HFFc6 (cell line): ENCODE results near the gene ARHGAP27. TPM values are rescaled to one million over a fixed set of nuclear protein-coding genes. Genes with fewer than 3 reads are reported as not detected.
A peak's percentile ranks its signal among the peaks of the same experiment; 100 is the strongest.

Source experiments
- DNase-seq: peaks from one replicate; pipeline ENCODE4 v3.0.0-alpha.2; 2018
- H3K27ac Mint-ChIP-seq: 2 replicates; pipeline ENCODE4 v1.8.0; 2020; ENCODE audit warnings: mild to moderate bottlenecking, mixed read lengths
- H3K27me3 Mint-ChIP-seq: 2 replicates; pipeline ENCODE4 v1.8.0; 2021; ENCODE audit warnings: mild to moderate bottlenecking, moderate library complexity, mixed read lengths; ENCODE audit not compliant: insufficient read depth
- H3K36me3 Mint-ChIP-seq: 2 replicates; pipeline ENCODE4 v1.8.0; 2021; ENCODE audit warnings: low read depth, mixed read lengths
- H3K4me1 Mint-ChIP-seq: 2 replicates; pipeline ENCODE4 v1.8.0; 2020; ENCODE audit warnings: low read depth, mixed read lengths
- H3K4me3 Mint-ChIP-seq: 2 replicates; pipeline ENCODE4 v1.8.0; 2020; ENCODE audit warnings: mild to moderate bottlenecking, moderate library complexity, mixed read lengths
- H3K9me3 Mint-ChIP-seq: 2 replicates; pipeline ENCODE4 v1.8.0; 2020; ENCODE audit warnings: mild to moderate bottlenecking, mixed read lengths
- total RNA-seq, 6 experiments: library from RNA; stranded (reverse); fragmentation: NEBNext Ultra II Directional; extraction: Animal tissue kit (Norgen Biotek cat#: 25700); gene quantifications; 2 replicates in 1 of 6; 3 replicates in 5 of 6; pipeline ENCODE4 v1.2.3, GENCODE V29; 2021
- TF ChIP-seq, protein P1 (sequence below): fragments of 200-600 bp; sonication (generic); IDR thresholded peaks from 2 replicates; pipeline ENCODE4 v1.5.0; 2021; ENCODE audit warnings: antibody characterized with exemption, mild to moderate bottlenecking

Gene ARHGAP27
- total RNA-seq, 6 experiments from 2014 or later = 1.8 to 3.8 (median 2.7) TPM

DNA sequence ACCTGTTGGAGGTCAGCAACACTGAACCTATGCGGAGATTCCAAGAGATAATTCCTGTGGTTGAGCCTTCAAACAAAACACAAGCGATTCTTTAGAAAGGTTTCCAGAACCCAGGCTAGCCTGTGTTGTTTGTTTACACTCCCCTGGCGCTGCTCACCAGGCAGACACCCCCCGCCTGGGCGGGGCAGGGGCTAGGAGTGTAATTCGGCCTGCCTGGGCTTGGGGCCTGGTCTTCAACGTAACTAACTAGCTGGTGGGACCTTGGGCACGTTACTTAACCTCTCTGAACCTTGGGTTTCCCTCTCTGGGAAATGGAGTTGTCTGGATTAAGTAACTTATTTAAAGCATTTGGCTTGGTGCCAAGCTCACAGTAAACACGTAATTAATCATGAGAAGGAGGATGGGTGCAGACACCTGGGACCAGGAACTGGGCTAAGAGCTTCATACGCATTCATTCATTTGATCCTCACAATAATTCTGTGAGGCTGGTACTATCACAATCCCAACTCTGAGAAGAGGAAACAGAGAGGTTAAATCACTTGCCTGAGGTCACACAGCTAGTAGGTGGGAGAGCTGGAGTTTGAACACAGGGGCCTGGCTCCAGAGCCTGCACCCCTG, 7.6 kb upstream of the ARHGAP27 start:
- TF ChIP-seq, protein P1, sequence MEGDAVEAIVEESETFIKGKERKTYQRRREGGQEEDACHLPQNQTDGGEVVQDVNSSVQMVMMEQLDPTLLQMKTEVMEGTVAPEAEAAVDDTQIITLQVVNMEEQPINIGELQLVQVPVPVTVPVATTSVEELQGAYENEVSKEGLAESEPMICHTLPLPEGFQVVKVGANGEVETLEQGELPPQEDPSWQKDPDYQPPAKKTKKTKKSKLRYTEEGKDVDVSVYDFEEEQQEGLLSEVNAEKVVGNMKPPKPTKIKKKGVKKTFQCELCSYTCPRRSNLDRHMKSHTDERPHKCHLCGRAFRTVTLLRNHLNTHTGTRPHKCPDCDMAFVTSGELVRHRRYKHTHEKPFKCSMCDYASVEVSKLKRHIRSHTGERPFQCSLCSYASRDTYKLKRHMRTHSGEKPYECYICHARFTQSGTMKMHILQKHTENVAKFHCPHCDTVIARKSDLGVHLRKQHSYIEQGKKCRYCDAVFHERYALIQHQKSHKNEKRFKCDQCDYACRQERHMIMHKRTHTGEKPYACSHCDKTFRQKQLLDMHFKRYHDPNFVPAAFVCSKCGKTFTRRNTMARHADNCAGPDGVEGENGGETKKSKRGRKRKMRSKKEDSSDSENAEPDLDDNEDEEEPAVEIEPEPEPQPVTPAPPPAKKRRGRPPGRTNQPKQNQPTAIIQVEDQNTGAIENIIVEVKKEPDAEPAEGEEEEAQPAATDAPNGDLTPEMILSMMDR = no peak
- H3K27me3 Mint-ChIP-seq = no peaks in the 10 kb centered on the region
- H3K36me3 Mint-ChIP-seq = 0 out of 2 replicates have a peak, but pooled peaks cover 4% of the 10 kb centered on the region
- DNase-seq = no peak
- H3K4me3 Mint-ChIP-seq = no peak overlapping the region
- no peak overlapping the region for H3K27ac Mint-ChIP-seq
- H3K9me3 Mint-ChIP-seq = no peaks in the 10 kb centered on the region
- no peaks in the 10 kb centered on the region for H3K4me1 Mint-ChIP-seq

DNA sequence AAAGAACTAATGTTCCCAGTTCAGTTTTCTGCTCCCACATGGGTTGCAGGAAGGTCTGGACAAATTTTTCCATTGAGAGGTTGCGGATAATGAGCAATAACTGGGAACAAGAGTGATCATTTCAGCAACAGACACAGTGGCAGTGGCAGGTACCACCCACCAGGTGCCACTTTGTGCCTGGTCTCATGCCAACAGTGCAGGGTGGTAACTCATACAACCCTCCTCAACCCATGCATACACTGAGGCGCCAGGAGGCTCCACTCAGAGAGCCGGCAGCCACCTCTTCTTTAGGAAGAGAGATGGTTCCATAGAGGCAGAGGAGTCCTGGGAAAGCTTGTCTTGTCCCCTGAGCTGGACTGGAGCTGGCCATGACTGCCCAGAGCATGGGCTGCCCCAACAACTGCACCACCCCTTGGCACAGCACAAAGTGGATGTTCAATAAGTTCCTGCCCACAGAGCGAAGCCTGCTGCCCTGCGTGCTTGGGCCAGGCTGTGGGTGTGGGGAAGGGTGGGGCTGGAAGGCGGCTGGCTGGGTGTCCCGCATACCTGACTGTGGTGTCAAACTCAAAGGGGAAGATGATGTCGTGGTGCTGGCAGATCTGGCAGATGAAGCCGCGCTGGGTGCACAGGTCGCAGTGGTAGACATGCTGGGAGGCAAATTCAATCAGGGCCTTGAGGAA, 6.4 kb upstream of the ARHGAP27 start:
- H3K27me3 Mint-ChIP-seq = peaks cover 2% of the 10 kb centered on the region; the same call in 1 of the 2 replicates
- no peaks in the 10 kb centered on the region for H3K4me1 Mint-ChIP-seq
- no peak overlapping the region for H3K4me3 Mint-ChIP-seq
- H3K9me3 Mint-ChIP-seq = no peaks in the 10 kb centered on the region
- no peak overlapping the region for H3K27ac Mint-ChIP-seq
- no peaks in the 10 kb centered on the region for H3K36me3 Mint-ChIP-seq
- TF ChIP-seq, protein P1 = 0 out of 2 replicates have a peak, but pooled peaks have one; percentile 15
- DNase-seq = no peak

DNA sequence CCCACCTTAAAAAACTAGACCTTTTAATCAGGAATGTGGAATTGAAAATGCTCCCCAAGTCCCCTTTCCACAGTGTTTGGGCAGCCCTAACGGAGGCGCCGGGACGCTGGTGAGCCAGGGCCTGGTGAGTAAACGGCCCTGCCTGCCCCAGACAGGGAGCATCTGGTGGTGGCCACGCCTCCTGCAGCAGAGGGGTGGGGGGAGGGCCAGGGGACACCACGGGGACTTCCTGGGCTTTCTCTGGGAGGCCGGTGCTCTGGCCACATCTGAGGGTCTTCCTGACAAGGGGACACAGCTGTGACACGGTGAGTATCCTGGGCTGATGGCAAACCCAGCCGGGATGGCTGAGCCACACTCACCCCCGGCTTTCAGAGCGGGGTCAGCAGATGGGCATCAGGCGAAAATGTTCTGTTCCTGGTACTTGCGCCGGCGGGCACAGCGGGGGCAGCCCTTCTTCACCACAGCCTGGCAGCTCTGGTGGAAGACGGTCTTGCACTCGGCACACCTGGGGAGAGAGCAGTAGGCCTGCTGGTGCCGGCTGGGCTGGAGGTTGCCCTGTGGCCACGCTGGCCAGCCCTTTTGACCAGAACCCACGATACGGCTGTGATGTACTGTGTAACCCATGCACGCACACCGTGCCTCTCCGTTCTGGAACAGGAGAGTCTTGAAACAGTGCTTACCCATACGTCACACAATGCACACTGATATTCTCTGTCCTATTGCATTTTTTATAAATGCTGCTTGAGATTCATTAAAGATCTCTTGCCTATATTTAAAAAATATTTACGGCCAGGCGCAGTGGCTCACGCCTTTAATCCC, 5.0 kb upstream of the ARHGAP27 start:
- Mint-ChIP-seq H3K9me3 (no peaks in the 10 kb centered on the region), H3K36me3 (no peaks in the 10 kb centered on the region), H3K27me3 (peaks cover 4% of the 10 kb centered on the region), H3K4me1 (no peaks in the 10 kb centered on the region), H3K4me3 (no peak overlapping the region), H3K27ac (no peak overlapping the region)
- no peak for DNase-seq
- TF ChIP-seq, protein P1 = no peak

DNA sequence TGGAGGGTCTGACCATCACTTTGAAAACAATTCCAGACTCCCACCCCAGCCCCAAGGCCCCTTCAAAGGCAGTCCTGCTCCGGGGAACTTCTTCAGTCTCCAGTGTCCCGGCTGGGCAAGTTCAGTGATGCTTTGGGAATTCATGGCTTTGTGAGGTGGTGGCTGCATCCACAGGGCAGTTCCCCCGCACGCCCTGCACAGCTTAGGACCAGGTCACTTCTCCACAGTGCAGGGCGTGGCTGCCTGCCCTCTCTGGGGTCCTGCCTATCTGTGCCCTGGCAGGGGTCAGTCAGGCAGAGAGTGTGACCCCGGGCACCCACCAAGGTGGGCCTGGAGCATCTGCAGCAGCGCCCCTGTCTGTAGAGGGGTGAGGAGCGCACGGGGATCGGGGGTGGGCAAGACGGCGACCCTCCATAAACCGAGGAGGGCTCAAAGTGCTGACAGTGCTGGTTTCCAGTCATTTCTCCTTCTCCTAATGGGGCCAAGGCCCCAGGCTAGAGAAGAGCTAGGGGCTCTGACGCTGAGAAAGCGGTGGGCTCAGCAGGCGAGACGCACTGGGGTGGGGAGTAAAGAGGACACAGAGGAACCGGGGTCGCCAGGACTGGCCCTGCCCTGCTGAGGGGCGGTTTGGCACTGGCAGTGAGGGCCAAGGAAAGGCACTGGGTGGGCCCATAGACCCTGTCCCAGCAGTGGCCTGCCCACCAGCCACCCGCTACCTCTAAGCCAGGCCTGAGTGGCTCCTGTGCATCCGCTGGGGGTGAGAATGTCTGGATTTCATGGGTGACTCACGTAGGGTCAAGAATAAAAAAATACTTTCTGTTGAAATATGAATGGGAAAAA, 4.2 kb upstream of the ARHGAP27 start:
- no peaks in the 10 kb centered on the region for H3K9me3 Mint-ChIP-seq
- no peak for DNase-seq
- TF ChIP-seq, protein P1 = no peak
- H3K27me3 Mint-ChIP-seq = peaks cover 4% of the 10 kb centered on the region
- H3K4me1 Mint-ChIP-seq = no peaks in the 10 kb centered on the region
- H3K36me3 Mint-ChIP-seq = no peaks in the 10 kb centered on the region
- H3K4me3 Mint-ChIP-seq = no peak overlapping the region
- no peak overlapping the region for H3K27ac Mint-ChIP-seq

DNA sequence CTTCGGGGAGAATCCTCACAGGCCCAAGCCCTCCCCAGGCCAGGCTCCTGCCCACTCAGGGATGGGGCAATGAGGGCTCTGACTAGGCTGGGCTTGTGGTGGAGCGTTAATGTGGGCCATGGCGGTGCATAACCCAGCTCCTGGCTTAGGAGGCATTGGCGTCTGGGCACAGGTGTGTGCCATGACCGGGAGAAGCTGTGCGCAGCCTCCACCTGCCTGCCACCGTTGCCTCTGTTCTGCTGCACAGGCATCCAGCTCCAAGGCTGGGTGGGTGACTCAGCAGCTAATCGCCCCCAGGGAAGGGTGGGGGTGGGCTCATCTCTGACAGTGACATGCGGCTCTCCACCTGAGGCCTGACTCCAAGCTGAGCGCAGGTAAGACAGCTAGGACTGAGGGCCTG, 3.5 kb upstream of the ARHGAP27 start:
- Mint-ChIP-seq H3K27ac (no peak overlapping the region), H3K4me3 (no peak overlapping the region), H3K4me1 (no peaks in the 10 kb centered on the region; the same call in 1 of the 2 replicates), H3K9me3 (no peaks in the 10 kb centered on the region), H3K36me3 (no peaks in the 10 kb centered on the region), H3K27me3 (peaks cover 5% of the 10 kb centered on the region)
- TF ChIP-seq, protein P1 = no peak
- no peak for DNase-seq
